Activated CD4-positive, CD25-positive, alpha-beta regulatory T cell treated with anti-CD3 and anti-CD28 coated beads, Interleukin-2, amount 50 U/mL, for 24 hours (primary cell): ENCODE results near the gene SMG7.
A peak's percentile ranks its signal among the peaks of the same experiment; 100 is the strongest.

Experiments
- ATAC-seq, 2 donors: fragments of 150-1000 bp; cut with Tn5 transposase; one replicate each; pipeline ENCODE4 v1.10.0; 2021; ENCODE audit warnings: mild to moderate bottlenecking in 1 of 2, moderate library complexity in 1 of 2

The SMG7 gene

DNA sequence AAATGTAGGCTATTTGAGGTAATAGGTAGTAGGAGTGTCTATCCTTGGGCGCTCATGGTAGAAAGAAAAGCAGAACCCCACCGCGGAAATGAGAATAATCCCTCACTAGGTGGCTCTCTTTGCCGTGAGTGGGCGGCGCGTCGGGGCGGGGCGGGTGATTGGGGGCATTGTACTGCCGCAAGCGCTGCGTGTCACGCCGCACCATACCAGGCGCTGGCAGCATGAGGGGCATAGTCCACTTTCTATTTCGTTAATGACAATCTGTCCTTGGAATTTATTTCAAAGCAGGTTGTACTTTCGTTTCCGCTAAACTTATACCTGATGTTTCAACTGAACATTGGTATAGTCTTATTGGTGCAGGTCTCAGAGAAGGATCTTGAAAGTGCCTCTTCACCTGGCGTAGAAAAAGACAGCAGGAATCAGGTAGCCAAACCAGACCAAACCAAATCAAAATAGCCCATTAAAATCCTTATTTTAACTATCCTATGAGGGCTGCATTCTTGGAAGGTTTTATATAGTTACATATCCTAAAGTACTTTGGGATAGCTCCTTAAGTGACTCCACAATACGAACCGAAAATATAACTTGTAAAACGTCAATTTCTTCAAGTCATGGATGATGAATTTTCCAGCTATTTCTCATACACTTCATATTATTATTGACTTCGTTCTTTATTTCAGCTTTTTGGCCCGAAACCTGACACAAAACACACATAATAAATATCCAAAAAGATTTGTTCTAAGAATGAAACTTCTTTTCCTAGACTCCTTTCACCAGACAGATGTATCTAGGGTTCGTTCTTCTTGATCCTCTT, 1.9 kb upstream of the SMG7 start:
- peak; percentile 55 to 57 for ATAC-seq

DNA sequence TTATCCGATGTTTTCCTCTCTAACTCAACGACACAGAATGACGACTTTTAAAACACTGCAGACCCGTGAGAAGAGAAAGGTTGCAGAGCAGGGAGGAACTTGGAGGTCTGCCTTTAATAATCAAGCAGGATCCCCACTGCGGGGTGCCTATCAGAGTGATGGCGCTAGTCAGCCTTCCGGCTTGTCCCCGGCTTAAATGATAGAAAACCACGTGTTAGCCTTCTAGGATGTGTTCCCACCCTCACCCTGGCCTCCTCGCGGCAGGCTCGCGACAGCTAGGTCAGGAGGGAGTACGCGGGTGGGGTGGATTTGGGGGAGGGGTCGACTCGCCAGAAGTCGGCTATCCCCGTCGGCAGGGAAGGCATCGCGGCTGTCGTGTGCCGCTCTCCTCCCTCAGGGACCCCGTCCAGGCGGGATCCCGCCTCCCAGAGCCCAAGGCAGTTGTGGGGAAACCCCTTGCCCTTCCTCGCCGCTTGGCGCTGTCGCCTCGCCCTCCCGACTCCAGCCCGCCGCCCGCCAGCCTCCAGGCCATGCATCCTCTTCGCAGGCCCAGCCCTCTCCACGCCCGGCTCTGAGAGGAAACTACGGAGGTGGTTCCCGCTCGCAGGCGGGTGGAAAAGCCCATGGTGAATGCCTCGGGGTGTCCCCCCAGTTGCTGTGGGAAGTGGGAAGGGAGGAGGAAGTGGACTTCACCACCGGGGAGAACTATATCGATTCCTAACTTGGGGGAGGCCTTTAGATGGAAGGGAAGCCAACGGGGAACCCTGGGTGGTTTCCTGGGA, 1.1 kb upstream of the SMG7 start:
- peak; percentile 16 to 18 for ATAC-seq

GRCh38 chr1:183471743-183472487, 384 bp upstream of the SMG7 start:
- ATAC-seq = peak; percentile 59 to 68

DNA sequence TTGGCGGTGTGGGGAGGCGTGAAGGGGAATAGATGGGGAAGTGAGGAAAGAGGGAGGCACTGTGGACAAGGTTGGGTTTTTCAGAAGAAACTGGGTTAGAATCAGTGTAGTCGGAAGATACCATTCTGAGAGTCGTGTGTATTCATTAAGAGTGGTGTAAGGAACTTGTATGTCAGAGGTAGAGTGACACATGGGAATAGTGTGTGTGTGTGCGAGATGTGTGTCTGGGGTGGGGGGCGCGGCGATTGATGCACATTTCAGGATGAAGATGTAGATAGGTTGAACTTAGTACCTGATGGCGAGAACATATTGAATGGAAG, 878 bp downstream of the SMG7 start:
- ATAC-seq = no peak

- no peak for ATAC-seq
These were observed 3.8 kb downstream of the SMG7 start for GRCh38 chr1:183476081-183476480.

GRCh38 chr1:183477986-183478781, 5.9 kb downstream of the SMG7 start:
- peak in 1 of 2 donors; percentile 59 for ATAC-seq

DNA sequence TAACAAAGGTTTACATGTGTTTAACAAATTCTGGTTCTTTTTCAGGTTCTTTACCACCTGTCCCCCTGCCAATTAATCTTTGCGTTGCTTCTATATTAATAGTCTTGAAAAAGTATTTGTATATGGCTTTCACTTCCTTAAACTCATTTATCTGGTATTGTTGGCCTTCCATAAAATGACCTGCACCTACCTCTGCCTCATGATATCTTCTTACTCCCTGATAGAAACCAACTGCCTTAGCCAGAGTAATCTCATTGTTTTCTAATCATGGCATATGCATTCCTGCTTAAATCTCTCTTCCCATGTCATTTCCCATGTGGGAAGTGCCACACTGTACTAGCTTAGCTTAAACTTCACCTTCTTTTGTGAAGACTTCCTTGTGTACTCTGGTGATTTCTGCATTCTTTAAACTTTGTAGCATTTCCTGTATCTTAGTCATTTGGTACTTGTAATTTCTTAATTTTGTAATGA, 8.7 kb downstream of the SMG7 start:
- no peak for ATAC-seq

GRCh38 chr1:183483224-183483623, 10.9 kb downstream of the SMG7 start:
- no peak for ATAC-seq

GRCh38 chr1:183484254-183484653, 12.0 kb downstream of the SMG7 start:
- no peak for ATAC-seq

- ATAC-seq = no peak
These were observed 12.6 kb downstream of the SMG7 start for GRCh38 chr1:183484851-183485250.

- no peak for ATAC-seq
These were observed 15.6 kb downstream of the SMG7 start for GRCh38 chr1:183487674-183488442.

- ATAC-seq = no peak
These were observed 18.6 kb downstream of the SMG7 start for GRCh38 chr1:183490932-183491331.

- no peak for ATAC-seq
These were observed 21.4 kb downstream of the SMG7 start for GRCh38 chr1:183493540-183494245.

- ATAC-seq = no peak
These were observed 23.1 kb downstream of the SMG7 start for GRCh38 chr1:183495420-183495819.

GRCh38 chr1:183497218-183497617, 24.9 kb downstream of the SMG7 start:
- ATAC-seq = no peak

GRCh38 chr1:183498342-183498991, 26.2 kb downstream of the SMG7 start:
- ATAC-seq = peak in 1 of 2 donors; percentile 13

- ATAC-seq = no peak
These were observed 33.3 kb downstream of the SMG7 start for GRCh38 chr1:183505454-183506089.

- no peak for ATAC-seq
These were observed 34.3 kb downstream of the SMG7 start for GRCh38 chr1:183506561-183506960.

GRCh38 chr1:183508694-183509093, 36.4 kb downstream of the SMG7 start:
- no peak for ATAC-seq

DNA sequence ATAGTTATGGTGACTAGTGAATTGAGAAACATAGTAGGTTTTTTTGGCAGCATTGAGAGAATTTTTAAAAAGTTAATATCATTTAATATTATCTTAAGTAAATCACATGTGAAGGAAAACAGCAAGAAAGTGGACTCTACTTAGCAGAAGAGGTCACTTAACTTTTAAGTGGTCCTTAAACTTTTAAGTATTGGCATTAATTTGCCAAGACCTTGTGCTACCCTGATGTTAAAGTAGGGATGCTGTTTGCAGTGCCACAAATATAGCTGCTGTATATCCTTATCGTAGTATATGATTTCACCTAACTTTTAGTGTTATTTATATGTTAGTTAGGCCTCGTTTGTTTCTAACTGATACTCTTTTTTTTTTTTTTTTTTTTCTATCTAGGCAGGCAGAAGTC, 40.2 kb downstream of the SMG7 start:
- no peak for ATAC-seq
